COR-L47 (cell line): Measurements from ENCODE around the gene LSM10.

Source experiments
- DNase-seq: peaks from one replicate; lab custom pipeline; 2025; lab: John Stamatoyannopoulos, UW

Gene LSM10

DNA sequence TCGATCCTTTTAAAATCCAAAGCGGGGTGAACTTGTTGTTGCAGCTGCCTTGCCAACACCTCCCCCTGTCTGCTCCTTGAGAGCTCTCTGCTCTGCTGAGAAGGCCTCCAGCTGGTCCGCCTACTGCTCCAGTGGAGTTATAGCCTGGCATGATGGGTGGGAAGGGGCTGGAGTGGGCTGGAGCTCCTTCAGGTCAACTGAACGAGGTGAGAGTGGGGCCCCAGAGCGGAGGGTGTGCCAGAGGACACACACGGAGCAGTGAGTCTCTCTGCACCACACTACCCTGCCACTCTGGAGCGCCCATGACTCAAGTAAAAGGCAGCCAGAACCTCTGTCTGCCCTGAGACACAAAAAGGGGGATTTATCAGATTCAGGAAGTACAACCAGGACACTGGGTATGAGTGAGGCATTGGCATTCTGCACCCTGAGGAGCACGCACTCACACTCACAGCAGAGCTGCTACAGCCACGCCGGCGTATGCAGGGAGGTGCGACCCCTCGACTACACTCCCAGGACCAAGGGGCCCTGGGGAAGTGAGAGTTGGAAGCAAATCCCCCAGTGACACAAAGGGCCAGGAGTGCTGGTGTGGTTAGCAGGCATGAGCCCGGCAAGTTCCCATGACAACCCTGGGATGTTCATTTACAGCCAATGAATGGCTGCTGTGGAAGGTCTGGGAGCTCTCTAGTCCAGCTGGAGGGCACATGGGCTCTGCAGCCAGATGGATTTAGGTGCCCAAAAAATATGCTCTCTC, 46.3 kb downstream of the LSM10 start:
- DNase-seq = no peak

DNA sequence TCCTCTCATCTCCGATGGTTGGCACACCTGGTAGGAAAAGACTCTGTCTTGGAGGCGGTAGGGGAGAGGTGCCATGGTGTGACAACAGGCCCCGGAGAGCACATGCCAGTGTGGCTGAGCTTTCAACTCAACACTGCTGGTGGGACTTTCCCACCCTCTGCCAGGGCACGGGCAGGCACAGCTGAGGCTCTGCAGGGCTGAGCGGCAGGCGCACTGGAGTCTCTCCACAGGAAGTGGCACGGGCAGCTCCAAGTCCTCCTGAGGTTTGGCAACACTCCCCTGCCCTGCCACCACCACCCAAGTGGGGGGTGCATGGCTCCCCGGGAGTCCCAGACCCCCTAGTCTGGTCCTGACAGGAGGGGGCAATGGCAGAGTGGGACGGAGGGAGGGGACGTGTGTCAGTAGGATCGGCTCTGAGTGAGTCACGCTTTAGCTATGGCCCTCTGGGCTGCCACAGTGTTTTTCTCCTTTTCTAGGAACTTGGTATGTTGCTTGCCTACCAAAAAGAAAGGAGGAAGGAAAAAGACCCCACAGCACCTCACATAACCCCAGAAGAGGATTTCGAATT, 47.0 kb downstream of the LSM10 start:
- no peak for DNase-seq

DNA sequence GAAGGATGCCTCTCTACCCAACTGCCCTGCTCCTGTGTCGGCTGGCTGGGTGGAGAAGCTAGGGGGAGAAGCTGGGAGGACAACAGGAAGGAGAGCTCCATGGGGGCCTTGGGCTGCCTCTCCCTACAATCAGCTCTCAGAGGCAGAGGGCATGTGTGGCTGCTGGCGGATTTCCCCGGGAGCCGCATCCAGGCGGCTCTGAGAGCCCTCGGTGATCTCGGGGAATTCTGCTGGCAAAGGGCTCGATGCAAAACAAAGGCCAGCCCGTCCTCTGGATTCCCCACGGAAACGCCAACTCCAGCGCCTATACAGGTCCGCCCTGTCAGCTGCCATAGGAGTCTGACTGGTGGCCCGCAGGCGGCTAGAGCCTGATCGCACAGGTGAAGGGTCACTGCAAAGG, 47.9 kb downstream of the LSM10 start:
- no peak for DNase-seq

DNA sequence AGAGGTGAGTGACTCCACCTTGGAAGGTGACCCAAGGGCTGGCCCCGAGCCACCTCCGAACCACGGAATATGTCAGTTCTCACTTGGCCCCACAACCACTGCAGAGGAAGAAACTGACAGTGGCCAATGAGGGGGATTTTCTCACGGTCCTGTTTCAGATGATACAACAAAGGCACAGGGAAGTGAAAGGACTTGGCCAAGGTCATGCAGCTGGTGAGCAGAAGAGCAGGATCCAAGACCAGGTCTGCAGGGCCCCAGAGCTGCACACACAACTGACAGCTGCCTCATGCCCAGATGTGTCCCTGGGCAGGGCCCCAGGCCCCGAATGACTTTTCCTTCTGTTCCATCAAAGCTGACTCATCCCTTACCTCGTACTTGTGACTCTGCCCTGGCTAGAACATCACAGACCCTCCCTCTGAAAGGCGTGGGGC, 48.5 kb downstream of the LSM10 start:
- no peak for DNase-seq

DNA sequence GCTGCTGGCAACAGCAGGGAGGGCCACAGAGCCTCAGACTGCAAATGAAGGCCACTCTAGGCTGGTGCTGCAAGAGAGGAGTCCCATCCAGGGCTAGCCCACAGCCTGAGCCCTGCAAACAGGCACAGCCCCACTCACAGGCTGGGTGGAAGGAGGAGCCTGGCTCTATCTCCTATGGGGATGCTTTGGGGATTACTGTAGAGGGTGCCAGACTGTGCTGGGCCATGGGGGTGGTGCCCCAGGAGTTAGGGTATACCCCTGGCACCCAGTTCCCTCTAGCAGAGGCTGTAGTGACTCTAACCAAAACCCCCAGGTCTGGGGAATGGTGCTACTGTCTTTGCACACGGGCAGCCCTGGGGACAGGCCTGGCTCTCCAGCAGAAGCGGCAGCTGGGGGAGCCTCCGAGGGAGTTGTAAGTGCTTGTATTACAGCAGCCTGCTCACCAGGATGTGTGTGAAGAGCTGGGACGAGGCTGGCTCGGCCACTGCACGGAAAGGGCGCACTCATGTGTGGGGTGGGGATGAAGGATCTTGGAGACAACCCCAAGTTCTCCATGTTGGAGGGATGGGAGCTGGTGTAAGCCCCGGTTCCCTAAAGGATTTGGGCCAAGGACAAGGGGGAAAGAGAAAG, 50.9 kb downstream of the LSM10 start:
- no peak for DNase-seq

DNA sequence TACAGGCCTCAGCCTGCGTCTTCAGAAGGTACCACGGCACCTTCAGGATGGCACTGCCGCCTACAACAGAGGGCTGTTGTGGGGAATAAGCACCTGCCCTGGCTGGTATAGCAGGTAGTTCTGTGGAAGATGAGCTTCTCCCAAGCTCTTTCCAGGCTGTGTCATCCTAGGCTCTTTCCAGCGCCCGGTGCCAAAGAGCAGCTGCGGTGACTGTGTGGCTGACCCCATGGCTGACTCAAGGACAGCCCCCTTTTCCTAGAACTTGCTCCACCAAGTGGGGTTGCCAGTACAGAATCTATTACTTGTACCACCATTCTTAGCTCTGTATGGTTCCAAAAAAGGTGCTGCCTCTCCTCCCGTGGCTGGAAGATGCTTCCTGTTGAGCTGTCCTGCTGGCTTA, 52.4 kb downstream of the LSM10 start:
- DNase-seq = no peak

DNA sequence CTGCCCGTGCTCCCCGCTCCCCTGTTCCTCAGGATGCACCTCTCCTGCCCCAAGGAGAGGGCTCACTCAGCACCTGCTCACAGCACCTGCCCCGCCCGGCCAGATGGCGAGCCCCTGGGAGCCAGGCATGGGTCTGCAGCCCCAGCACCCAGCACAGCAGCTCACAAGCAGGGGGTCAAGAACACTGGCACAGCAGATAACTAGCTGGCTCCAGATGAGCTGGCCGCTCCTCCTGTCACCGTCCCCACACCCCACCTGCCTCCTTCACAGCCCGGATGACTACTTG, 53.4 kb downstream of the LSM10 start:
- no peak for DNase-seq

DNA sequence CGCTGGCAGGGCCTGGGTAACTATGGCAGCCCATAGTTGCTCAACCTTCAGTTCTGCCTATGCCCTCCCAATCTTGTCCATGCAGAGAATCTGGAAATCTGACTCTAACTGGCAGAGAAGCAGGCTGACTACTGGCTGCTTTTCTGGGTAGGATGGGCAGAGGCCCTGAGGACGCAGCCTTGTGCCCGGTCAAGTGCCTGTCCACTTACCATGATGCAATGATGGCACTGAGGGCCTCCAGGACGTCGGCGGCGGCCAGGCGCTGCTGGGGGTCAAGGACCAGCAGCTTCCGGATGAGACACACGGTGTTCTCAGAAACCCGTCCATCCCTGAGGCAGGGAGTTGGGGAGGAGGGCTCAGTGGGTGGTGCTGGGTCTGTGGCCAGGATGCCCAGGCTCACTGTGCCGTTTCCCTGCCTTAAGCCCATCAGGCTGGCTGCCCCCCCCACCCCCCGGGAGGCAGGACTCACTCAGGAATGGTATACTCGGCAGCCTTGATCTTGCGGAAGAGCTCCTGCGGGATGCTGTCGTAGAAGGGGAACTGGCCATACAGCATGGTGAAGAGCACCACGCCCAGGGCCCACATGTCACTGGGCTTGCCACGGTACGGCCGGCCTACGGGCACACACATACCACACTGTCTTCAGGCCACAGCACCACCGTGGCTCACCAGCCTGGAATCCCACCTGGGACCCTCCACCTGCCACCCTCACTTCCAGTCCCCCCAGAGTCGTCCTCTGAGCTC, 53.9 kb downstream of the LSM10 start:
- no peak for DNase-seq
